ENCODE data around the gene DPH2. TPM values are rescaled to one million over a fixed set of nuclear protein-coding genes. Genes with fewer than 3 reads are reported as not detected.

The DPH2 gene, protein sequence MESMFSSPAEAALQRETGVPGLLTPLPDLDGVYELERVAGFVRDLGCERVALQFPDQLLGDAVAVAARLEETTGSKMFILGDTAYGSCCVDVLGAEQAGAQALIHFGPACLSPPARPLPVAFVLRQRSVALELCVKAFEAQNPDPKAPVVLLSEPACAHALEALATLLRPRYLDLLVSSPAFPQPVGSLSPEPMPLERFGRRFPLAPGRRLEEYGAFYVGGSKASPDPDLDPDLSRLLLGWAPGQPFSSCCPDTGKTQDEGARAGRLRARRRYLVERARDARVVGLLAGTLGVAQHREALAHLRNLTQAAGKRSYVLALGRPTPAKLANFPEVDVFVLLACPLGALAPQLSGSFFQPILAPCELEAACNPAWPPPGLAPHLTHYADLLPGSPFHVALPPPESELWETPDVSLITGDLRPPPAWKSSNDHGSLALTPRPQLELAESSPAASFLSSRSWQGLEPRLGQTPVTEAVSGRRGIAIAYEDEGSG
- 9.7 and 10.6 TPM in 2 replicates for total RNA-seq

DNA sequence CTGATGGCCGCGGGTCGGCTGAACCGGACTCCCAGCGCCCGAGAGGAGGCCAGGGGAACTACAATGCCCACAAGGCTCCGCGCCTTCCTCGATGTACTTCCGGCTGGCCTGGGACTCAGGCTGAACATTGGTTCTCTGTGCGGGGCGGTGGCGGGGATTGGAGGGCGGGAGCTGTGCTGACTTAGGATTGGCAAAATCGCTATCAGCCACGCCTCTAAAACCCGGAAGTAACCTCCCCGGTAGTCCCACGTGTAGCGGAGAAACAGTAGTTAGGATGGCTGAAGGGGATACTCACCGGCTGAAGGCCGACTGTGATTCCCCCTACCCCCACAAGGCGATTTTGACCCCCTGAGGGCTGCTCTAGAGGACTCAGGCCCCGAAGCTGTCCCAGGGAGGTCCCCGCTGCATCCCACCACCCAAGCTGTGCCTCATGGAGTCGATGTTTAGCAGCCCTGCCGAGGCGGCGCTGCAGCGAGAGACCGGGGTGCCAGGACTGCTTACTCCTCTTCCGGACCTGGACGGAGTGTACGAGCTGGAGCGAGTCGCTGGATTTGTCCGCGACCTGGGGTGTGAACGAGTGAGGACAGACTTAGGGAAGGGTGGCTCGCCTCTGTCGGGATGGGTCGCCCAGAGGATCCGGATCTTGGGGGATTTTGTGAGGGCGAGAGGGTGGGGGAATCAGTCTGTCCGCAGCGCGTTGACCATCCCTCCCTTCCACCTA, at the start of gene DPH2:
Gene DPH2 (plus strand): TSS at position 265 of the 721 bp plus-strand sequence. CDS start 166 bp downstream, at position 431.

DNA sequence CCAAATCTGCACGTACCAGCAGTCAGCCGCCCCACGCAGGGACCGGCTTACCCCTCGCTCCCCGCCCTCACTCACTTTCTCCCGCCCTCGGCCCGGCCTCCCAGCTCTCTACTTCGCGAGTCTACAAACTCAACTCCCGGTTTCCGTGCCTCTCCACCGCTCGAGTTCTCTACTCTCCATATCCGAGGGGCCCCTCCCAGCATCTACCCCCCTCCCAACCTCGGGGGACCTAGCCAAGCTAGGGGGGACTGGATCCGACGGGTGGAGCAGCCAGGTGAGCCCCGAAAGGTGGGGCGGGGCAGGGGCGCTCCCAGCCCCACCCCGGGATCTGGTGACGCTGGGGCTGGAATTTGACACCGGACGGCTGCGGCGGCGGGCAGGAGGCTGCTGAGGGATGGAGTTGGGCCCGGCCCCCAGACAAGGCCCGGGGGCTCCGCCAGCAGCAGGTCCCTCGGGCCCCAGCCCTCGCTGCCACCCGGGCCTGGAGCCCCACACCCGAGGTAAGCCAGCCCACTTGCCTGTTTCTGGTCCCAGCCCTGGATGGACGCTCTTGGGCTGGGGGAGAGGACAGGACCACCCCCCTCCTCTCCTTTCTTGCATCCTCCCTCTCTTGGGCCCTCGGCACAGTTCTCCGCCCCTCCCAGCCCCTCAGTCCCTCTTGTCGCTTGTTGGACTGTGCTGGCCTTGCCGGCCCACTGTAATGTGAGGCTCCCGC, 36.3 kb upstream of the DPH2 start, which contains the start of gene ARTN:
Gene ARTN (plus strand): TSS at position 416 of the 715 bp plus-strand sequence. CDS start 1,856 bp downstream, outside the sequence.

GRCh38 chr1:43946236-43947060, 23.4 kb upstream of the DPH2 start, which contains the start of gene IPO13:
Gene IPO13, plus strand, starts transcription at chr1:43946950. Its CDS starts 651 bp downstream, at chr1:43947601.

GRCh38 chr1:43974443-43975248, 4.8 kb downstream of the DPH2 start, which contains the start of gene ATP6V0B:
Gene ATP6V0B, plus strand, starts transcription at chr1:43974960. Its CDS starts 81 bp downstream, at chr1:43975041.

DNA sequence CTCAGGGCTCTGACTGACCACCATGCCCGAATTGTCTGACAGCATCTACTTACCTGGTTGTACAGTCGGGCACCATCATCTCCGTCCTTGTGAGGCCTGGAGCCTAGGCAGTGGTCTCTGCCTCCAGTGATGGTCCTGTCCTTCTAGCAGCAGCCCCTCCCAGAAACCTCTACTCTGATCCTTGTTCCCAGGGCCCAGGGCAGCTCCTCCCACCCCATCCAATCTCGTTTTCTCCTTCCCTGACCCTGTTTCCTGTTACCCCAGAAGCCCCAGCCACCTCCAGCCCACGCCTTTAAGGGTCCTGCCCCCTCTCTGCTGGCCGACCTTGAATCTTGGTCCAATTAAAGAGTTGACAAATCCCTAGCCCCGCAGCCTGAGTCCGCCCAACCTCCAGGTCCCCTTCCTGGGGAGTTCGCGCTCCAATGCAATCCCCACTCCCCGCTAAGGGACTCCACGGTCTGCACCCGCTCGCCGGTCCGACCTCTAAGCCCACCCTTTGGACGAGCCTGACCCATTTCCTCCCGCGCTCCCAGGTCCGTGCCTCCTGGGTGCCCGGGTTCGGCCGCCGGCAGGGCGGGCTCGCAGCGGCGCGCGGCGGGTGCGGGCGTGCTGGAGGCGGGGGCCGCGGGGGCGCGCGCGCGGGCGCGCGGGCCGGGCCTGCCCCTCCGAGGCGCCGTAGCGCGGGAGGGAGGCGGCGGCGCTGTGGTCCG, 8.9 kb downstream of the DPH2 start, which contains the start of gene B4GALT2:
Gene B4GALT2 (plus strand): TSS at position 660 of the 710 bp plus-strand sequence. CDS start 1,951 bp downstream, outside the sequence.

DNA sequence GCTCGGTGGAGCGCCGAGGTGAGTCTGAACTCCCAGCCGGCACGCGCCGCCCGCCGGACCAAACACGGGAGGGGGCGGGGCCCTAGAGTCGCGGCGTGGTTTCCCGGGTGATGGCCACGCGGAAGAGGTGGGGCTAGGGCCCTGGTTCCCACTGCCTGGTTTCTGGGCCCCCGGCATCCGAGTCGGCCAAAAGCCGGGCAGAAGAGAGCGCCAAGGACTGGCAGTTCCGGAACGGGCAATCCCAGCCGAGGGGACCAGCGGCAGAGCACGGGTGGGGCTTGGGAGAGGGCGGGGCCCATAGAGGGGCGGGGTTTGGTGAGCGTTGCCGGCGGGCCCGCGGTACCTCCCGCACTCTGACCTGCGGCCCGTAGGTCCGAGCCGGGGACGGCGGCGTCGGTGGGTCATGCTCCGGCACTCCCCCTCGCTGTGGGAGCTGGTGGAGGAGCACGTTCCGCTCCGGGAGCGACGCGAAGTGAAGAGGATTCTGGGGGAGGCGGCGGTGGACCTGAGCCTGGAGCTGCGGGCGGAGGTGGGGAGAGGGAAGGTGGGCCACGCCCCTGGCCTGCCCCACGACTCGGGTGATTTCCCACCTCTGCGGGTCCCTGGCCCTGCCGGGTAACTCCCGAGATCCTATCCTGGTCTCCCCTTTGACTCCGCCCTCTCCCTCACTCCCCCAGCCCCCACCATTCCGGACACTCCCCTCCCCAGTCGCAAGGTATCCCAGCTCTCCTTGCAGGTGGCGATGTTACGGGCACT, 21.8 kb downstream of the DPH2 start, which contains the start of gene CCDC24:
Gene CCDC24 (plus strand): TSS at position 124 of the 756 bp plus-strand sequence. CDS start 280 bp downstream, at position 404.

Other genes starting within 250 kb of the DPH2 start
- not detected in 2 replicates for gene ARTN, start 36.2 kb upstream of the DPH2 start, total RNA-seq
- 14.4 and 17.3 TPM in 2 replicates for gene IPO13, start 23.1 kb upstream of the DPH2 start, total RNA-seq
- 48.4 and 57.2 TPM in 2 replicates for gene ATP6V0B, start 5.0 kb downstream of the DPH2 start, total RNA-seq
- gene B4GALT2, start 9.2 kb downstream of the DPH2 start, total RNA-seq = 77.1 and 96.3 TPM in 2 replicates
- 3.0 and 3.5 TPM in 2 replicates for gene CCDC24, start 21.6 kb downstream of the DPH2 start, total RNA-seq
- gene SLC6A9, start 61.5 kb downstream of the DPH2 start, total RNA-seq = 9.0 and 9.8 TPM in 2 replicates
- gene KLF17, start 148.8 kb downstream of the DPH2 start, total RNA-seq = 1.2 and 1.4 TPM in 2 replicates
- not detected in 2 replicates for gene KLF18, start 171.6 kb downstream of the DPH2 start, total RNA-seq
- 17.5 and 21.4 TPM in 2 replicates for gene DMAP1, start 243.5 kb downstream of the DPH2 start, total RNA-seq

Measured in articular chondrocyte of knee joint (primary cell).